Measurements from ENCODE around the gene BCL2L14. TPM values are rescaled to one million over a fixed set of nuclear protein-coding genes. Genes with fewer than 3 reads are reported as not detected.

Gene BCL2L14
- total and polyA plus RNA-seq, 2 donors from 2014 or later = 2.2 to 2.7 TPM

- Histone ChIP-seq H3K27ac (ENCODE audit: low read depth in 2 of 2, low read length in 2 of 2) (no peak overlapping the region), H3K9me3 (ENCODE audit: control insufficient read depth in 2 of 3, insufficient read depth in 1 of 3, low read length in 3 of 3) (no peaks in the 10 kb centered on the region), H3K9ac (ENCODE audit: low read length in 3 of 3) (no peak overlapping the region), H3K4me1 (ENCODE audit: control insufficient read depth in 2 of 3, insufficient read depth in 2 of 3, low read depth in 1 of 3, low read length in 3 of 3) (no peaks in the 10 kb centered on the region), H3K36me3 (ENCODE audit: control insufficient read depth in 2 of 3, insufficient read depth in 3 of 3, low read length in 3 of 3) (no peaks in the 10 kb centered on the region), H3K27me3 (ENCODE audit: control insufficient read depth, insufficient read depth, low read length) (no peaks in the 10 kb centered on the region), H3K4me3 (ENCODE audit: low read length in 3 of 3) (no peak overlapping the region)
- no peak for DNase-seq
- FAIRE-seq = no peak
- TF ChIP-seq CTCF (IDR thresholded peaks at IDR 0.05; ENCODE audit: borderline replicate concordance, extremely low read depth, insufficient read depth) = no peak
- intact Hi-C loops (cut with DNase I) = no loop called here
Observed at GRCh38 chr12:12039897-12040296, 30.8 kb upstream of the BCL2L14 start.

- intact Hi-C loops (cut with DNase I) = no loop called here
- H3K4me1 ChIP-seq (ENCODE audit: control insufficient read depth in 2 of 3, insufficient read depth in 2 of 3, low read depth in 1 of 3, low read length in 3 of 3) = peaks cover 0 to 4% (median 0%) of the 10 kb centered on the region in 3 donors
- H3K9me3 ChIP-seq (ENCODE audit: control insufficient read depth in 2 of 3, insufficient read depth in 1 of 3, low read length in 3 of 3) = peaks cover 0 to 2% (median 0%) of the 10 kb centered on the region in 3 donors
- no peak overlapping the region for H3K4me3 ChIP-seq (ENCODE audit: low read length in 3 of 3)
- no peak overlapping the region for H3K27ac ChIP-seq (ENCODE audit: low read depth in 2 of 2, low read length in 2 of 2)
- H3K9ac ChIP-seq (ENCODE audit: low read length in 3 of 3) = no peak overlapping the region
- FAIRE-seq = no peak
- TF ChIP-seq CTCF (IDR thresholded peaks at IDR 0.05; ENCODE audit: borderline replicate concordance, extremely low read depth, insufficient read depth) = no peak
- H3K36me3 ChIP-seq (ENCODE audit: control insufficient read depth in 2 of 3, insufficient read depth in 3 of 3, low read length in 3 of 3) = no peaks in the 10 kb centered on the region
- no peaks in the 10 kb centered on the region for H3K27me3 ChIP-seq (ENCODE audit: control insufficient read depth, insufficient read depth, low read length)
- DNase-seq = no peak
Observed at GRCh38 chr12:12046401-12046800, 24.3 kb upstream of the BCL2L14 start.

- peak overlapping the region in 1 of 3 donors; percentile 12 for H3K4me3 ChIP-seq (ENCODE audit: low read length in 3 of 3)
- no peak for DNase-seq
- H3K4me1 ChIP-seq (ENCODE audit: control insufficient read depth in 2 of 3, insufficient read depth in 2 of 3, low read depth in 1 of 3, low read length in 3 of 3) = peaks cover 0 to 4% (median 0%) of the 10 kb centered on the region in 3 donors
- H3K9ac ChIP-seq (ENCODE audit: low read length in 3 of 3) = no peak overlapping the region
- TF ChIP-seq CTCF (IDR thresholded peaks at IDR 0.05; ENCODE audit: borderline replicate concordance, extremely low read depth, insufficient read depth) = no peak
- H3K9me3 ChIP-seq (ENCODE audit: control insufficient read depth in 2 of 3, insufficient read depth in 1 of 3, low read length in 3 of 3) = peaks cover 0 to 2% (median 0%) of the 10 kb centered on the region in 3 donors
- no peak for FAIRE-seq
- no peaks in the 10 kb centered on the region for H3K36me3 ChIP-seq (ENCODE audit: control insufficient read depth in 2 of 3, insufficient read depth in 3 of 3, low read length in 3 of 3)
- H3K27me3 ChIP-seq (ENCODE audit: control insufficient read depth, insufficient read depth, low read length) = no peaks in the 10 kb centered on the region
- no peak overlapping the region for H3K27ac ChIP-seq (ENCODE audit: low read depth in 2 of 2, low read length in 2 of 2)
- intact Hi-C loops (cut with DNase I) = no loop called here
Observed at GRCh38 chr12:12047682-12048081, 23.1 kb upstream of the BCL2L14 start.

- Histone ChIP-seq H3K36me3 (ENCODE audit: control insufficient read depth in 2 of 3, insufficient read depth in 3 of 3, low read length in 3 of 3) (no peaks in the 10 kb centered on the region), H3K4me1 (ENCODE audit: control insufficient read depth in 2 of 3, insufficient read depth in 2 of 3, low read depth in 1 of 3, low read length in 3 of 3) (peaks cover 0 to 4% (median 0%) of the 10 kb centered on the region in 3 donors), H3K27ac (ENCODE audit: low read depth in 2 of 2, low read length in 2 of 2) (no peak overlapping the region), H3K9ac (ENCODE audit: low read length in 3 of 3) (no peak overlapping the region), H3K9me3 (ENCODE audit: control insufficient read depth in 2 of 3, insufficient read depth in 1 of 3, low read length in 3 of 3) (peaks cover 0 to 2% (median 0%) of the 10 kb centered on the region in 3 donors), H3K27me3 (ENCODE audit: control insufficient read depth, insufficient read depth, low read length) (no peaks in the 10 kb centered on the region), H3K4me3 (ENCODE audit: low read length in 3 of 3) (no peak overlapping the region)
- no peak for TF ChIP-seq CTCF (IDR thresholded peaks at IDR 0.05; ENCODE audit: borderline replicate concordance, extremely low read depth, insufficient read depth)
- intact Hi-C loops (cut with DNase I) = no loop called here
- DNase-seq = no peak
- no peak for FAIRE-seq
Observed at GRCh38 chr12:12048266-12048665, 22.5 kb upstream of the BCL2L14 start.
